DND-41 (cell line): Measurements from ENCODE around the gene FRMPD3.

Experiments
- EZH2 ChIP-seq: IDR thresholded peaks from 3 replicates; pipeline ENCODE4 v1.6.1; 2012; ENCODE audit warnings: borderline replicate concordance, low read depth, mild to moderate bottlenecking, moderate library complexity, low read length, inconsistent platforms; ENCODE audit not compliant: severe bottlenecking
- TF ChIP-seq, protein P1 (sequence below): IDR thresholded peaks from 2 replicates; pipeline ENCODE4 v1.5.1; 2012; ENCODE audit warnings: borderline replicate concordance, low read length, moderate library complexity, mild to moderate bottlenecking; ENCODE audit not compliant: poor library complexity, severe bottlenecking; ENCODE audit errors: extremely low read depth

DNA sequence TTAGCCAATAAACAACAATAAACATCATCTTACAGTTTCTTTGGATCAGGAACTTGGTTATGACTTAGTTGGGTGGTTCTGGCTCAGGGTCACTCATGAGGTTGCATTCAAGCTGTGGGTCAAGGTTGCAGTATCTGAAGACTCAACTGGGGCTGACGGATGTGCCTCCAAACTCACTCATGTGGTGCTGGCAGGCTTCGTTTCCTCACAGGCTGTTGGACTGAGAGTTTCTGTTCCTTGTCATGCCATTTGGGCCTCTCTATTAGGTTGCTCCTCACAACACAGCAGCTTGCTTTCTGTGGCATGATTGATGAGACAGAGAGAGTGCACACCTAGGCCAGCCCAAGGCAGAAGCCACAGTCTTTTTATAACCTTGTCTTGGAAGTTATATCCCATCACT, 20.7 kb downstream of the FRMPD3 start:
- TF ChIP-seq, protein P1, sequence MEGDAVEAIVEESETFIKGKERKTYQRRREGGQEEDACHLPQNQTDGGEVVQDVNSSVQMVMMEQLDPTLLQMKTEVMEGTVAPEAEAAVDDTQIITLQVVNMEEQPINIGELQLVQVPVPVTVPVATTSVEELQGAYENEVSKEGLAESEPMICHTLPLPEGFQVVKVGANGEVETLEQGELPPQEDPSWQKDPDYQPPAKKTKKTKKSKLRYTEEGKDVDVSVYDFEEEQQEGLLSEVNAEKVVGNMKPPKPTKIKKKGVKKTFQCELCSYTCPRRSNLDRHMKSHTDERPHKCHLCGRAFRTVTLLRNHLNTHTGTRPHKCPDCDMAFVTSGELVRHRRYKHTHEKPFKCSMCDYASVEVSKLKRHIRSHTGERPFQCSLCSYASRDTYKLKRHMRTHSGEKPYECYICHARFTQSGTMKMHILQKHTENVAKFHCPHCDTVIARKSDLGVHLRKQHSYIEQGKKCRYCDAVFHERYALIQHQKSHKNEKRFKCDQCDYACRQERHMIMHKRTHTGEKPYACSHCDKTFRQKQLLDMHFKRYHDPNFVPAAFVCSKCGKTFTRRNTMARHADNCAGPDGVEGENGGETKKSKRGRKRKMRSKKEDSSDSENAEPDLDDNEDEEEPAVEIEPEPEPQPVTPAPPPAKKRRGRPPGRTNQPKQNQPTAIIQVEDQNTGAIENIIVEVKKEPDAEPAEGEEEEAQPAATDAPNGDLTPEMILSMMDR: no peak
- TF ChIP-seq EZH2: no peak
